ENCODE results near the gene PLCD1.
"Not testable (repeated sequence)": the region's sequence is repeated elsewhere in the genome, so short reads cannot be mapped to it uniquely, and the experiment has no call there.

PLCD1 gene

DNA sequence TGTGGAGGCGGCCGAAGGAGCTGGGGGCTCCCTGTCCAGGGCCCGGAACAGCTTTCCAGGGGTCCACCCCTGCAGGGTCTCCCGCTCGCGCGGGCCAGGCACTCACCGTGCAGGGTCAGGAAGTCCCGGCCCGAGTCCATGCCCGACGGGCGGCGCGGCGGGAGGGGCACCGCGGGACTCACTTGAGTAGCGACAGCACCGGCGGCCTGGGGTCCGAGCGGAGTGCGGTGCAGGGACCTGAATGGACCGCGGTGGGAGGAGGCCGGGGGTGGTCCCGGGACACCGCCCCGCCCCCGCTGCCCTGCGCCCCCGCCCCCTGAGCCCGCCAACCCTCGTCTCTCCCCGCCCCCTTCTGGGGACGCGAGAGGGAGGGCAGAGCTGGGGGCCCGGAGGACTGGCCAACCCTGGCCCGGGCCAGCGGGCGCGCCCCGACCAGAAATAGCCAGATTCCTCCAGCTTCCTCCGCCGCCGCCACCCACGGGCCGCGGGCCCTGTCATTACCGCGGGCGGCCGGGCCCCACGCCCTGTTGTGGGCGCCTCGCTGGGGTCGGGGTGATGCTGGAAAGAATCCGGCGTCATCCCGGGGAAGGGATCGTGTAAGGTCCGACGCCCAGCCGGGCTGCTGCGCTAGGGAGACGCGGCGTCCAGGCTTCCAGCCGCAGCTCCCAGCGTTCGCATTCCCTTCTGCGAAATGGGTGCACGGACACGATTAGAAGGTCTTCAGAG is at the start of gene PLCD1:
TSS of gene PLCD1 (minus strand) at position 243 of the 726 bp plus-strand sequence. CDS start at position 140, 103 bp downstream.
- peak; percentile 81 for DNase-seq (ENCODE audit: low read depth, low spot score)

DNA sequence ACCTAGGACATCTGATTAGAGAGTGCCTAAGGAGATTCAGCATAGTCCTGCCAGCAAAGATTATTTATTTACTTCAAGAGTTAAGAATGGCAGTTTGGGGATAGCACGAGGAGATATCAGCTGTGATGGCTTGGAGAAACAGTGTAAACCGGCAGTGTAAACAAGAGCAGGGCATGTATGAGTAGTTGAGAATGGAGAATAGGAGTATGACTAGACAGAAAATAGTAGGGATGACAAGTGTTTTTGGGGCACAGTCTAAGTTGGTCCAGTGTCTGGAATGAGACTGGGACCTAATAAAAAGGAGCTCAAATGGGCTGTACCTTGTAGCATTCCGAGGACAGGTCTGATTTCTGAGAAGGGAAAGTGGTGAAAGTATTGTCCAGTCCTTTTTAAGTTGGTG is 47.6 kb upstream of the PLCD1 start:
- DNase-seq (ENCODE audit: low read depth, low spot score): not testable (repeated sequence)

GRCh38 chr3:38070013-38070412 is 40.6 kb upstream of the PLCD1 start:
- peak; percentile 12 for DNase-seq (ENCODE audit: low read depth, low spot score)

DNA sequence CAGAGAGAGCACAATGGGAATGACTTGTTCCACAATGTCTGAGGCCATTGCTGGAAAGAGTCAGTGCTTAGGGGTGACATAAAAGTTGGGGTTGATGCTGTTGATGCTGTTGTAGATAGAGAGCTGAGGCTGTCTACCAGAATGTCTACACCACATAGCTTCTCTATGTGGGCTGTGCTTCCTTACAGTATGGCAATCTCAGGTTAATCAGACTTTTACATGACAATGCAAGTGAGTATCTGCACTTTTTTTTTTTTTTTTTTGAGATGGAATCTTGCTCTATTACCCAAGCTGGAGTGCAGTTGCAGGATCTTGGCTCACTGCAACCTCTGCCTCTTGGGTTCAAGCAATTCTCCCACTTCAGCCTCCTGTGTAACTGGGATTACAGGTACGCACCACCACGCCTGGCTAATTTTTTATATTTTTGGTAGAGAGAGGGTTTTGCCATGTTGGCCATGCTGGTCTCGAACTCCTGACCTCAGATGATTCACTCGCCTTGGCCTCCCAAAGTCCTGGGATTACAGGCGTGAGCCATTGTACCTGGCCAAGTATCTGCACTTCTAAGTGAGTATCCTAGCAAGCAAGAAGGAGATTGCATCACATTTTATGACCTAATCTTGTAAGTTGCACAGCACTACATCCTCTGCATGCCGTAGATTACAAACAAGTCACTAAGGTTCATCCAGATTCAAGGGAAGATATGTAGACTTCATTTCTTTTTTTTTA is 38.2 kb upstream of the PLCD1 start:
- no peak for DNase-seq (ENCODE audit: low read depth, low spot score)

DNA sequence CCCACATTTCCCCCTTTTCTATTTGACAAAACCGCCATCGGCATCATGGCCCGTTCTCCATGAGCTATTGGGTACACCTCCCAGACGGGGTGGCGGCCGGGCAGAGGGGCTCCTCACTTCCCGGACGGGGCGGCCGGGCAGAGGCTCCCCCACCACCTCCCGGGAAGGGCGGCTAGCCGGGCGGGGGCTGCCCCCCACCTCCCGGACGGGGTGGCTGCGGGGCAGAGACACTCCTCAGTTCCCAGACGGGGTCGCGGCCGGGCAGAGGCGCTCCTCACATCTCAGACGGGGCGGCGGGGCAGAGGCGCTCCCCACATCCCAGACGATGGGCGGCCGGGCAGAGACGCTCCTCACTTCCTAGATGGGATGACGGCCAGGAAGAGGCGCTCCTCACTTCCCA is 35.0 kb upstream of the PLCD1 start:
- DNase-seq (ENCODE audit: low read depth, low spot score): not testable (repeated sequence)

GRCh38 chr3:38062809-38063208 is 33.4 kb upstream of the PLCD1 start:
- no peak for DNase-seq (ENCODE audit: low read depth, low spot score)

- no peak for DNase-seq (ENCODE audit: low read depth, low spot score)
Measured at GRCh38 chr3:38059591-38059990, 30.1 kb upstream of the PLCD1 start.

GRCh38 chr3:38059148-38059547 is 29.7 kb upstream of the PLCD1 start:
- no peak for DNase-seq (ENCODE audit: low read depth, low spot score)

DNA sequence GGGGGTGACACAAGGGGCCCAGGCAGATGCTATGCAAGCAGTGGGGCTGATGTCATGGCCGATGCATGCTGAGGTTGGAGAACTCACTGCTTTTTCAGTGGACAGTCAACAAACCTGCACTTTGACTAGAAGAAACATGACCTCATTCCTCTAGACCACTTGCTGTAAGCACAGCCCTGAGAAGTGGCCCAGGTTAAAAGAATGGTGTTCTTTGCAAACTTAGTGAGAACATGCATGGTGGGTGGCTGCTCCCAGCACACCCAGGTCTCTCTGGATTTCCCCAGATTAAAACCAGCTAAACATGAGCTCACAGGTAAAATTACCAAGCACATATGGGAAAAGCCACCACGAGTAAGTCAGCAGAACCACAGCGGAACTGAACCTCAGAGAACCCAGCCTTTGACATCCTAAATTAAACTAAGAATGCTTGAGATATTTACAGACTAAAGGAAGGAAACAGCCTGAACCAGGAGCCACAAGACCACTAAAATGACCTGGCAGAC is 25.1 kb upstream of the PLCD1 start:
- peak; percentile 20 for DNase-seq (ENCODE audit: low read depth, low spot score)

GRCh38 chr3:38053813-38054498 is 24.5 kb upstream of the PLCD1 start:
- not testable (repeated sequence) for DNase-seq (ENCODE audit: low read depth, low spot score)

DNA sequence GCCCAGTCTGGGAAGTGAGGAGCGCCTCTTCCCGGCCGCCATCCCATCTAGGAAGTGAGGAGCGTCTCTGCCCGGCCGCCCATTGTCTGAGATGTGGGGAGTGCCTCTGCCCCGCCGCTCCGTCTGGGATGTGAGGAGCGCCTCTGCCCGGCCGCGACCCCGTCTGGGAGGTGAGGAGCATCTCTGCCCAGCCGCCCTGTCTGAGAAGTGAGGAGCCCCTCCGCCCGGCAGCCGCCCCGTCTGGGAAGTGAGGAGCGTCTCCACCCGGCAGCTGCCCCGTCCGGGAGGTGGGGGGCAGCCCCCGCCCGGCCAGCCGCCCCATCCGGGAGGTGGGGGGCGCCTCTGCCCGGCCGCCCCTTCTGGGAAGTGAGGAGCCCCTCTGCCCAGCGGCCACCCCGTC is 23.8 kb upstream of the PLCD1 start:
- not testable (repeated sequence) for DNase-seq (ENCODE audit: low read depth, low spot score)

GRCh38 chr3:38051131-38051530 is 21.7 kb upstream of the PLCD1 start:
- no peak for DNase-seq (ENCODE audit: low read depth, low spot score)

- no peak for DNase-seq (ENCODE audit: low read depth, low spot score)
Measured at GRCh38 chr3:38049358-38050126, 20.1 kb upstream of the PLCD1 start.

DNA sequence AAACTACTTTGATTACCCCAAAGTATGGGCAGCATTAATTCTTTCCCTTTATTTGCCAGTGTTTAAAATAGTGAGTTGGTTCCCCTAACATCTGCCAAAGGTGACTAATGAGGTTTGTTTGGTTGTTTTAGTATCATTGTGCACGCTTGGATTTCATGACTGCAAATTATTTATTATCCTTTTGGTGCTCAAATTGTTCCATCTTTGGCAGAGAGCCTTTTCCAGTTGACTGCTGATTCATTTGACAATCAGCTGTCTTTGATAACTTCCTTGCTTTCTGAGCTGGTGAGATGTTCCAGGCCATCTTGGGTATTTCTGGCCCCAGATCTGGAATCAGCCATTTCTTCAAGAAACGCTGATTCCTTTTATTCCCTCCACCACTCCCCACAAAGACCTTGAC is 18.5 kb upstream of the PLCD1 start:
- DNase-seq (ENCODE audit: low read depth, low spot score): no peak

DNA sequence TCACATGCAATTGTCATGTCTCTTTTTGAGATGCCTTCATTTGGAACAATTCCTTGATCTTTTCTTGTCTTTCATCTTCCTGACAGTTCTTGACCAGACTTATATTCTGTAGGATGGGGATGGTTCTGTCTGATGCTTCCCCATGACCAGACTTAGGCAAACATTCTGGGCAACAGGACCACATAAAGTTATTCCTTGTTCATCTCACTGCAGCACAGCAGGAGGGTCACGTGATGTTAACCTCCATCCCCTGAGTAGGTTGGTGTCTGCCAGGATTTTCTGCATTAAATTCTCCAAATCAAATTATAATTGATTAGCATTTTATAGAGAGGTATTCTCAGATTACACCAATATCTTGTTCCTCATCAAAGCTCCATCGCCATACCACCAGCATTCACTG is 17.4 kb upstream of the PLCD1 start:
- DNase-seq (ENCODE audit: low read depth, low spot score): no peak

DNA sequence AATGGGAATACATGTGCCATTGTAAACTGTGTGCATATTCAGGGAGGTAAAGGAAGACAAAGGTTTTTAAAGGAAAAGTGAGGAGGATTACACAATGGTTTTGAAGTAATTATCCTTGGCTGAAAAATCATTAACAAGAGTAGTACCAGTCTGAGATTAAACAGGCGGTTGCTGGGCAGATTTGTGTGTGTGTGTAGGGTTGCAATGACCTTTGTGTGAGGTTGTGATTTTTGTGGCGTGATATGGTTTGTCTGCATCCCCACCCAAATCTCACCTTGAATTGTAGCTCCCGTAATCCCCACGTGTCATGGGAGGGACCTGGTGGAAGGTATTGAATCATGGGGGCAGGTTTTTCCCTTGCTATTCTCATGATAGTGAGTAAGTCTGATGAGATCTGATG is 16.6 kb upstream of the PLCD1 start:
- no peak for DNase-seq (ENCODE audit: low read depth, low spot score)

DNA sequence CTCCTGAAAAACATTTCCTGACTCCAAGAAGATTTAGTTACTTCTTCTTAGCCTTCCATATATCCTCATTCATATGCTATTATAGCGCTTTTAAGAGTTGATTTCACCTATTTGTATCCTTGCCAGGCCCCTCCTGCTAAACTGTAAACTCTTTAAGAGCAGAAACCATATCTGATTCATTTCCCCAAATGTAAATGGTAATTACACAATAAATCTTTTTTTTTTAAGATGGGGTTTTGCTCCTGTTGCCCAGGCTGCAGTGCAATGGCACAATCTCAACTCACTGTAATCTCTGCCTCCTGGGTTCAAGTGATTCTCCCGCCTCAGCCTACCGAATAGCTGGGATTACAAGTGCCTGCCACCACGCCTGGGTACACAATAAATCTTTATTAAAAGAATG is 14.0 kb upstream of the PLCD1 start:
- no peak for DNase-seq (ENCODE audit: low read depth, low spot score)

- no peak for DNase-seq (ENCODE audit: low read depth, low spot score)
Measured at GRCh38 chr3:38040401-38040800, 11.0 kb upstream of the PLCD1 start.

DNA sequence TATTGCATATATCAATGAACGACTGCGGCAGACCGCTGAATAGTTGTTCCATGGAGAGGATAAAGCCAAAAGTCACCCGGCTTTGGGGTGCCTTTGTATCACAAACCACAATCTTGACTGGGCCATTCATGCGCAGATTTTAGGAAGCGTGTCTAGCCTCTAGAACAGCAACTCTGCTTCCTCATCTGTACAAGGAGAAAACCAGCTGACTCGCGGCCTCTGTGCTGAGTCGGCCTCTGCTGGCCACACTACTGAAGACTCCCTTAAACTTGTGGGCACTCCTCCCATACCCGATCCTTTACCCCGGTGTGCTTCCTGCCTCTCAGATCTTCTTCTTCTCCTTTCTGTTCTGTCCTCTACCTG is 10.4 kb upstream of the PLCD1 start:
- no peak for DNase-seq (ENCODE audit: low read depth, low spot score)

DNA sequence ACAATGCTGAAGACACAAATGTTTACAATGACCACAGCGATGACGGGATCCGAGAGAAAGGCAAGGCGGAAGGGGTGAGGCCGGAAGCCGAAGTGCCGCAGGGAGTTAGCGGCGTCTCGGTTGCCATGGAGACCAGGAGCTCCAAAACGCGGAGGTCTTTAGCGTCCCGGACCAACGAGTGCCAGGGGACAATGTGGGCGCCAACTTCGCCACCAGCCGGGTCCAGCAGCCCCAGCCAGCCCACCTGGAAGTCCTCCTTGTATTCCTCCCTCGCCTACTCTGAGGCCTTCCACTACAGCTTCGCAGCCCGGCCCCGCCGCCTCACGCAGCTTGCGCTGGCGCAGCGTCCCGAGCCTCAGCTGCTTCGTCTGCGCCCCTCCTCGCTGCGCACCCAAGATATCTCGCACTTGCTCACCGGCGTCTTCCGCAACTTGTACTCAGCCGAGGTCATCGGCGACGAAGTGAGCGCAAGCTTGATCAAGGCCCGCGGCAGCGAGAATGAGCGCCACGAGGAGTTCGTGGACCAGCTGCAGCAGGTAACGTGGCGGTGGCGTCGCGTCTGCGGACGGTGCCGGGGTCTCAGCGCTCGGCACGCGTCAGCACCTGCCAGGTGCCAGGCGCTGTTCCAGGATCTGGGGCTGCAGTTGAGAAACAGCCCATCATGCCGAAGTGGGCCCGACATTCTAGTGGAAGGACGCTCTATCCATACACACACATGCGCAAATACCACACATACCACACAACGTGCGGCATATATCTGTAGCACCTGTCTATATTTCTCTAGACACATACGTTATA is 9.9 kb upstream of the PLCD1 start, which contains the start of gene DLEC1:
TSS of gene DLEC1 (plus strand) at position 108 of the 798 bp plus-strand sequence. CDS start at position 126, 18 bp downstream.
- peak; percentile 92 for DNase-seq (ENCODE audit: low read depth, low spot score)

- no peak for DNase-seq (ENCODE audit: low read depth, low spot score)
Measured at GRCh38 chr3:38038447-38038911, 9.0 kb upstream of the PLCD1 start.

Measured in ELF-1 (cell line).